HL-60 (cell line): Measurements from ENCODE around the gene CPT1A.

Experiments
- DNase-seq, 2 experiments: peaks; one replicate each; pipeline ENCODE4 v3.0.0-alpha.2; 2010 to 2020; ENCODE audit warnings: low read depth in 1 of 2, low spot score in 1 of 2
- H3K27ac ChIP-seq: fragments of 250-450 bp; sonication (Bioruptor Pico); replicated peaks from 2 replicates; pipeline ENCODE4 v1.5.1; 2020; ENCODE audit warnings: mild to moderate bottlenecking, moderate library complexity
- H3K27me3 ChIP-seq: fragments of 250-450 bp; sonication (Bioruptor Pico); 2 replicates; pipeline ENCODE4 v1.5.1; 2021; ENCODE audit warnings: mild to moderate bottlenecking, moderate library complexity; ENCODE audit not compliant: insufficient read depth, poor library complexity, severe bottlenecking
- H3K4me3 ChIP-seq: replicated peaks from 2 replicates; pipeline ENCODE4 v1.5.1; 2011; ENCODE audit warnings: mild to moderate bottlenecking, control low read depth, low read length; ENCODE audit not compliant: insufficient read depth
- CTCF ChIP-seq: IDR thresholded peaks from one replicate; pipeline ENCODE4 v1.5.1; 2011; ENCODE audit warnings: low read length, control low read depth, inconsistent platforms; ENCODE audit not compliant: insufficient read depth
- GABPA ChIP-seq: IDR thresholded peaks from 2 replicates; pipeline ENCODE4 v1.6.1; 2012; ENCODE audit warnings: low read depth
- POLR2AphosphoS5 ChIP-seq: IDR thresholded peaks from 2 replicates; pipeline ENCODE4 v1.6.1; 2012; ENCODE audit warnings: low read depth
- REST ChIP-seq: IDR thresholded peaks from 2 replicates; pipeline ENCODE4 v1.6.1; 2012; ENCODE audit warnings: low read depth; ENCODE audit not compliant: insufficient replicate concordance
- SPI1 ChIP-seq: IDR thresholded peaks from 2 replicates; pipeline ENCODE4 v1.6.1; 2012; ENCODE audit warnings: low read depth, mild to moderate bottlenecking, borderline replicate concordance

The CPT1A gene

GRCh38 chr11:68741463-68741862 lies 100.3 kb downstream of the CPT1A start:
- no peak for DNase-seq
- no peaks in the 10 kb centered on the region for H3K27me3 ChIP-seq
- H3K27ac ChIP-seq = no peak overlapping the region
- TF ChIP-seq POLR2AphosphoS5 (no peak), SPI1 (no peak), GABPA (no peak), REST (no peak), CTCF (no peak)
- no peak overlapping the region for H3K4me3 ChIP-seq

- no peaks in the 10 kb centered on the region for H3K27me3 ChIP-seq
- TF ChIP-seq REST = no peak
- no peak for TF ChIP-seq POLR2AphosphoS5
- TF ChIP-seq SPI1 = no peak
- TF ChIP-seq CTCF = no peak
- TF ChIP-seq GABPA = no peak
- peak overlapping the region; percentile 63 for H3K27ac ChIP-seq
- no peak overlapping the region for H3K4me3 ChIP-seq
- DNase-seq = peak; percentile 42 to 73
Measured at GRCh38 chr11:68735646-68736045, 106.1 kb downstream of the CPT1A start.

- DNase-seq = peak; percentile 34 to 35
- TF ChIP-seq POLR2AphosphoS5 (no peak), SPI1 (peak; percentile 63; the same call in 1 of the 2 replicates)
Measured at GRCh38 chr11:68735125-68735524, 106.6 kb downstream of the CPT1A start.

GRCh38 chr11:68734111-68734510 lies 107.6 kb downstream of the CPT1A start:
- no peak overlapping the region; the same call in 1 of the 2 replicates for H3K27ac ChIP-seq
- TF ChIP-seq REST = no peak
- no peak for TF ChIP-seq GABPA
- TF ChIP-seq POLR2AphosphoS5 = no peak
- no peak for TF ChIP-seq CTCF
- no peak for TF ChIP-seq SPI1
- no peaks in the 10 kb centered on the region for H3K27me3 ChIP-seq
- DNase-seq = peak in 1 of 2 experiments; percentile 32
- no peak overlapping the region for H3K4me3 ChIP-seq

More at GRCh38 chr11:68735125-68735524, 106.6 kb downstream of the CPT1A start:
- no peaks in the 10 kb centered on the region for H3K27me3 ChIP-seq
- no peak overlapping the region for H3K4me3 ChIP-seq
- H3K27ac ChIP-seq = peak overlapping the region; percentile 63
